GM18867 (cell line): ENCODE measurements around the gene GPR132.

Source experiments
- ATAC-seq: cut with Tn5 transposase; IDR thresholded peaks from one replicate; pipeline ENCODE4 v1.9.1; 2021; ENCODE audit warnings: mild to moderate bottlenecking, moderate library complexity; ENCODE audit not compliant: unreplicated experiment

GPR132 gene

DNA sequence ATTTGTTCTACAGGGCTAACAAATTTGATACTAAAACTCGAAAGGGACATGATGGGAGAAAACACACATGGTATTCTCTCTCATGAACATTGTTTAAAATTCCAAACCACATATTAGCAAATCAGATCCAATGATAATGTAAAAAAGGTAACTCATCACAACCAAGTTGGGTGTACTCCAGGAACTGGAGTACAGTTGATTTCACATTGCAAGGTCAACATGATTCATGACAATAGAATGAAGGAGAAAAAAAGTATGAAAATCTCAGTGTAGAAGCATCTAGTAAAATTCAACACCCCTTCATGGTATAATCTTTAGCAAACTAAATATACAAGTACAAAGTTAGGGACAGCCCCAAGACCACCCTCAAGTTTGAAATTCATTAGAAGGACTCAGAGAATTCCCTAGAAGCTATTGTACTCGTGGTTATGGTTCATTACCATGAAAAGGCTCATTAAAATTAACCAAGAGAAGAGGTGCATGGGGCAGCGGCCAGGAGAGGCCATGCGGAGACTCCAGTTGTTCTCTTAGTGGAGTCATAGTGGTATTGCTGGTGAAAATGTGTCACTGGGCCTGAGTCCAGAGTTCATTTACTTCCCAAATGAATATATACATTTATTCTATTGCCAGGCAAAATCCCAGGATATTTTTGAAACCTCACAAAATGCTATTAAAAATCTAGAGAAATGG is 41.3 kb downstream of the GPR132 start:
- ATAC-seq, result no peak

- no peak for ATAC-seq
Observed at GRCh38 chr14:105023144-105023543, 42.1 kb downstream of the GPR132 start.

DNA sequence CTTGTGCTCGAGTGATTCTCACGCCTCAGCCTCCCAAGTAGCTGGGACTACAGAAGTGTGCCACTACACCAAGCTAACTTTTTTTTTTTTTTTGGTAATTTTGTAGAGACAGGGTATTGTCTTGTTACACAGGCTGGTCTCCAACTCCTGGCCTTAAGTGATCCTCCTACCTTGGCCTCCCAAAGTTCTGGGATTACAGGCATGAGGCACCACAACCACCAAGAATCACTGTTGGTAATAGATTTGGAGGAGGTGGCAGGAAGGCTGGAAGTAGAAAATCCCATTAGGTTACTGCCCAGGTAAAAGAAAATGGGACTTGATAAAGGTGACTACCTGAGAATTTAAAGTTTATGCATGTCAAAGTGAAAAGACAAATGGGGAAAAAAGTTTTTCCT is 43.0 kb downstream of the GPR132 start:
- ATAC-seq, result no peak

DNA sequence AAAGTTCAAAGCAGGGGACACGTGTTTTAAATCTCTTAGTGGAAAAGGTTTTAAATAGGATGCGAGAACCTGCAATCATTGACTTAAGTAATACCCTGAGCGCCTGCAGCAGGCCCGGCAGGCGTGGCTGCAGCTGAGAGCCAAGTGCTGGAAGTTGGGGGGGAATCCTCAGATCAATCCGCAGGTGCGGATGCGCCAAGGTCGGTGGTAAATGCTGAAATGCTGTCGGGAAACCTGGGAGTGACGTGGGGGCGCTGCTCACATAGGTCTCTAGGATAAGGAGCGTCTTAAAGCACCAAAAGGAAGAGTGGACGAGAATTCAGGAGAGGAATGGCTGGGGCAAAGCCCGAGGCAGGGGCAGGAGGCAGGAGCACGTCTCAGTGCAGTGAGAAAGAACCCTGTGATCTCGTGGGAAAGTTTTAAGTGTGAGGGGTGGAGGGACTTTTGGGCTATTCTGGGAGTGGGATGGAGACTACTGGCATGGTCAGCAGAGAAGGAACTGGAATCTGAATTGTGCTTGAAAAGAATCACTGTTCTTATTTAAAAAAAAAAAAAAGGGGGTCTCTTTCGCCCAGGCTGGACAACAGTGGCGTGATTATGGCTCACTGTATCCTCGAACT is 43.5 kb downstream of the GPR132 start:
- ATAC-seq, result no peak

GRCh38 chr14:105020815-105021655 is 44.2 kb downstream of the GPR132 start, which contains the start of gene CDCA4:
Gene CDCA4 (minus strand): TSS chr14:105021083. CDS start chr14:105011929, 9,154 bp downstream.
- ATAC-seq, result peak; percentile 75

DNA sequence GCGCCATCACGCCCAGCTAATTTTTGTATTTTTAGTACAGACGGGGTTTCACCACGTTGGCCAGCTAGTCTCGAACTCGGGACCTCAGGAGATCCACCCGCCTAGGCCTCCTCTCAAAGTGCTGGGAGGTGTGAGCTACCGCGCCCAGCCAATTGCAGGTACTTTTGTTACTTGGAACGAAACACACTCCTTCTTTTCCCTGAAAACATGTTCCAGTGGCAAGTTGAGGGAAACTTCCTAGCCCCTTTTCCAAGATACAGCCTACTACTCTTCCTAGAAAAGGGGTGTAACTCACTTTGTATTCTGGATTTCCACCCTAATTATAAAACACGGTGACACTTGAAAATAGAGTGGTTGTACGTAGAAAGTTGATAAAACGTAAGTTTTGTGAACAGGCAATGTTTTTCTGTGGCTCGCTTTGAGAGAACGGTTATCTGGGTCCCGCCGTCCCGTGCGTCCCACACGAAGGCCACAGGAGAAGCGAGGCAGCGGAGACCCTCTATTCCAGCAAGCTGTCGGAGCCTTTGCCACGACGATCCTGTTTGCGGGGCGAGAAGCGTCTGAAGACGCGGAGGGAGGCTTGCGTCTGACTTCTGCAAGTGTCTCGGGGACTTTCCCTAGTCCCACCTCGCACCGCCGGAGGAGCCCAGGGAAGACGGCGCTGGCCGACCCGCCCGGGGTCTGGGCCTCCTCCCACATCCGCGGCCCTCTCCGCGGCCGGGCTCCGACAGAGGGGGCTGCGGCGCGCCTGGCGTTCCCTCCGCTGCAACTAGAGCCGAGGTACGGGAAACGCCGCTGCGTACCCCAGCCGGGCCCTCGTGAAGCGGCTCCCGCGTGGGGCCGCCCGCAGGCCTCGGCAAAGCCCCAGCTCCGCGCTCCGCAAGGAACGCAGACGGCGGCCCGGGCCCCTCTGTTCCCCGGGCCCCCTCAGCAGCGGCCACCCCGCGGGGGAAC is 45.1 kb downstream of the GPR132 start:
- ATAC-seq, result peak; percentile 27

- no peak for ATAC-seq
Observed at GRCh38 chr14:105018414-105018813, 46.8 kb downstream of the GPR132 start.

GRCh38 chr14:105015905-105016304 is 49.3 kb downstream of the GPR132 start:
- no peak for ATAC-seq

GRCh38 chr14:105015242-105015641 is 50.0 kb downstream of the GPR132 start:
- no peak for ATAC-seq

DNA sequence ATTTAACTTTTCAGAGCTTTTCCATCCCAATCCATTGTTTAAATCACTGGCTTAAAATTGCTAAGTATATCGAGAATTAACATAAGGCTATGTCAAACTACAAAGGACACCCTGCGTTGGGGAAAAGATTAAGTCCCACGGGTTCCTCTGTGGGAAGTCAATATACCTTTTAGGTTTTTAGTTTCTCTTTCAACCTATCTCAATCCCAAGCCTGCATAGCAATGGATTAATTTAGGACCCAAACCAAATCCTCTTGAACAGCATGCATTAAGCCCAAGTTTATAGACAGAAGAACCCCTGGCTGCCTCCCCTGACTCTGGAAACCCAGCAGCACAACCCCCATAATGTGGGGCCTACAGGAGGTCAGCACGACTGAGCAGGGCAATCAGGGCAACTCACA is 50.6 kb downstream of the GPR132 start:
- ATAC-seq, result no peak

- ATAC-seq, result no peak
Observed at GRCh38 chr14:105014032-105014431, 51.2 kb downstream of the GPR132 start.

GRCh38 chr14:105013150-105013785 is 52.0 kb downstream of the GPR132 start:
- no peak for ATAC-seq

DNA sequence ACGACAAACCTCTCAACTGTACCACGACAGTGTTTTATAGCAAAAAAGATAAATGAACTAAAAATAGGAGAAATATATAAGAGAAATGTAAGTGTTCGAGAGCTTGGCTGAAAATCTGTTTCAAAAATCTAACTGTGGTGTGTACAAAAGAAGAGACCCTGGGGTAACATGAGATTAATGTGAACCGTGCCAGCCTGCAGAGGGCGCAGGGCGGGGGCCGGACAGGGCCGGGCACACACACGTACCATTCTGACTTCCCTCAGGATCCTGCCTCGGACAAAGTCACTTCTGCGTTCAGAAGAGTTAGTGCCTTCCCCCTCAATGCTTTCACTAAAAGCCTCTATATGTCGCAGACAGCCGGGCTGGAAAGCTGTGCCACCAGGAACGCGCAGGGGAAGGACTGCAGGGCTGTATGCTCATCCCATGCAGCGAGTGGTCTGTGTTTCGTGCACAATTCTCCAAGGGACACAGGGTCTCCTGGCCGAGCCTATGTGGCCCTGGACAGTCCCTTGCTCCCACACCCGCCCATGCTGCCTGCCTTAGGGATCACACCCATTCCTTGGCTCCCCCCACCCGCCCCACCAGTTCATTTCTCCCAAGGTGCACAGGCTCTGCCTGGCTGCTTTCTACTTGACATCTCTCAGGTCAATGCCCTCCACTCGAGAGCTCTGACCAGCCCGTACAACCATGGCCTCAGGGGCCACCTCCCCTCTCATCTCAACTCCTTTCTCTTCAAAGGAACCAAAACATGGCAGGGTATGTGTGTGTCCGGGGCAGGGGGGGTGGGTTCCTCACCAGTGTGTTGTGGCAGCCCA is 52.9 kb downstream of the GPR132 start:
- no peak for ATAC-seq

DNA sequence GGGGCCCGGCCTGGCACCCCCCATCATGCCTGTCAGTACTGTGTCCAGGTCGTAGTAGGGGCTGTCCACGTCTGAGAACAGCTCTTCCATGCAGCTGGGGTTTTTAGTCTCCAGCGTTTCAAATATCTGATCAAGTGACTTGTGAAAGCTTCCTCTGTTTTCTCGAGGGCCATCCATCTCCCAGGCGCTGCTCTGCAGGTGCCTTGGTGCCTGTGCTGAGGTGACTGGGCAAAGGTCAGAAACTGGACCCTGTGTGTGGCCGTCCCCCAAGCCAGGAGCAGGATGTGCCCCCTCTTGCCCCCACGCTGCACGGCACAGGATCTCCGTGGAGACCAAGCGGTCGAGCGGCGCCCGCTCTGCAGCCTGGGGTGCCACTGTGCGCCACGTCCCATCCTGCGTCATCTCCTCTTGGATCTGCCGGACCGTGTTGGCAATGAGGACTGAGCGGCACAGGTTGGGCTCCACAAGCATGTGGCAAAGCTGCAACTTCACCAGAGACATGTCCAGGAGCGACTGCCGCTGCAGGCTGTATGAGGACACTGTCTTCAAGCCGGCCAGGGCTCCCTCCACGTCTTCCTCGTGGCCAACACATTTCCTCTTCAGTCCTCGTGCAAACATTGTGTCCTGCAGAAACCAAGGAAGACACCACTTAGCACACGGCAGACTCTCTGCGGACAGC is 53.8 kb downstream of the GPR132 start:
- ATAC-seq, result no peak

- ATAC-seq, result no peak
Observed at GRCh38 chr14:105010891-105011291, 54.3 kb downstream of the GPR132 start.

DNA sequence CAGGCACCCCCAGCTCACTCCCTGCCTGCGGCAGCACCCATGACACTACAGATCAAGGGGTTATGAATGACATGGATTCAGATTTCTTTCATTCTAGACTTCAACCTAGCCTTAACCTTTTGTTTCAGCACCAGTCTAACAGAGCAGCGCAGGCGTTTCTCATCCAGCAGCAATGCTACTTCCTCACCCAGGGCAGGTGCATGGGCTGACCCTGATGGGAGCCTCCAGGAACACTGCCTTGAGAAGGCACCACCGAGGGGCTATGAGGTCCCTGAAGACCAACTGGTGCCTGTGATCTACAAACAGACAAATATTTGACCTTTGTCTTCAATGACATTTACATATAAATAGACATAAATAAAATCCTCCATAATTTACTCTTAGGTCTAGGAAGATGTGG is 55.1 kb downstream of the GPR132 start:
- ATAC-seq, result no peak

DNA sequence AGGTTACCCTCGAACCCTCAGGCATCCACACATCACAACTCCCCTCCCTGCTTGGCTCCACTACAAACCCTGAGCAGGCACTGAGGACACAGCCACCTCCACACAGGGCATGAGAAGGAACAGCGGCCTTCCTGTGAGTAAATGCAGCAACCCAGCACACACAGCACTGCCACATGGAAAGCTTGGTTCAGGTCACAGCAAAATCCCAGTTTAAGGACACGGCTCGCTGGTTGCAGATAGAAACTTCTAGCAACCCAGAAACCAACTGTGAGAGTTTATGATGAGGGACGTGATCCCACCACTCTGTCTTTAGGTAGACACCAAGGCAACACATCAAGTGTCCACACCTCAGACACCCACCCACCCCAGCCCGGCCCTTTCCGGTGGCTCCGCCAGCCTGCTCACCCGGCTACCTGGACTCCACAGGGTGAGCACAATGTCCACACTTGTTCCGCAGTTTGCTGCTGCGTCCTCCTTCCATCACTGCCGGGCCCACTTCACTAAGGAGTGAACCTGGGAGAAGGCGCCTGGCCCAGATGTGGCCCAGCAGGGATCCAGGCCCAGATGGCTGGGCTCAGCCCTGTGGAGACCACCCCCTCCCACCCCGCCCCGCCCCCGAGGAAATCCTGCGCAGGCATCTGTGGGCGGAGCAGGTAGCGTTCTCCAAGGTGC is 57.5 kb downstream of the GPR132 start:
- no peak for ATAC-seq
